ENCODE data around the gene DCLK1. TPM values are rescaled to one million over a fixed set of nuclear protein-coding genes. Genes with fewer than 3 reads are reported as not detected.

Gene DCLK1
- total RNA-seq, 4 donors from 2014 or later: 20.5 to 40.1 (median 28.7) TPM

- WGBS: 86% methylated on average over 6 of the region's 6 CpGs
- Histone ChIP-seq H3K4me1 (peaks cover 0 to 16% (median 14%) of the 10 kb centered on the region in 4 donors), H3K27me3 (no peaks in the 10 kb centered on the region), H3K27ac (replicated peaks in 1 of 4) (no peak overlapping the region), H3K36me3 (no peaks in the 10 kb centered on the region), H3K4me3 (no peak overlapping the region), H3K9me3 (no peaks in the 10 kb centered on the region)
- DNase-seq (ENCODE audit: extremely low spot score): peak; percentile 42
- intact Hi-C loops (cut with DNase I): no loop called here
- TF ChIP-seq EP300 (IDR thresholded peaks at IDR 0.05) (no peak), POLR2A (IDR thresholded peaks at IDR 0.05; ENCODE audit: low read depth) (no peak)
Measured at GRCh38 chr13:35892837-35893814, 238.1 kb downstream of the DCLK1 start.

- H3K27ac ChIP-seq (replicated peaks in 1 of 4): no peak overlapping the region
Measured at GRCh38 chr13:35891507-35892441, 239.4 kb downstream of the DCLK1 start.

GRCh38 chr13:35889560-35889959 is 241.6 kb downstream of the DCLK1 start:
- peaks cover 0 to 20% (median 18%) of the 10 kb centered on the region in 4 donors for H3K4me1 ChIP-seq
- no peaks in the 10 kb centered on the region for H3K27me3 ChIP-seq
- no peak overlapping the region for H3K27ac ChIP-seq (replicated peaks in 1 of 4)
- no peak for DNase-seq (ENCODE audit: extremely low spot score)
- no peaks in the 10 kb centered on the region for H3K9me3 ChIP-seq
- intact Hi-C loops (cut with DNase I): no loop called here
- H3K4me3 ChIP-seq: no peak overlapping the region
- no peaks in the 10 kb centered on the region for H3K36me3 ChIP-seq
- 71% methylated on average over 2 of the region's 2 CpGs for WGBS
- TF ChIP-seq CTCF (IDR thresholded peaks at IDR 0.05): no peak
- TF ChIP-seq POLR2A (IDR thresholded peaks at IDR 0.05; ENCODE audit: low read depth): no peak
- no peak for TF ChIP-seq POLR2AphosphoS5 (IDR thresholded peaks at IDR 0.05)
- no peak for TF ChIP-seq EP300 (IDR thresholded peaks at IDR 0.05)

More at GRCh38 chr13:35891507-35892441, 239.4 kb downstream of the DCLK1 start:
- 81% methylated on average over 12 of the region's 12 CpGs for WGBS
- H3K9me3 ChIP-seq: no peaks in the 10 kb centered on the region
- H3K27me3 ChIP-seq: no peaks in the 10 kb centered on the region
- H3K36me3 ChIP-seq: no peaks in the 10 kb centered on the region
- H3K4me1 ChIP-seq: peaks cover 0 to 19% (median 17%) of the 10 kb centered on the region in 4 donors
- H3K4me3 ChIP-seq: no peak overlapping the region
- TF ChIP-seq POLR2A (IDR thresholded peaks at IDR 0.05; ENCODE audit: low read depth) (no peak), CTCF (IDR thresholded peaks at IDR 0.05) (no peak), POLR2AphosphoS5 (IDR thresholded peaks at IDR 0.05) (no peak), EP300 (IDR thresholded peaks at IDR 0.05) (no peak)
- intact Hi-C loops (cut with DNase I): no loop called here
- DNase-seq (ENCODE audit: extremely low spot score): no peak

GRCh38 chr13:35888981-35889380 is 242.2 kb downstream of the DCLK1 start:
- Histone ChIP-seq H3K9me3 (no peaks in the 10 kb centered on the region), H3K27me3 (no peaks in the 10 kb centered on the region), H3K36me3 (no peaks in the 10 kb centered on the region), H3K4me3 (no peak overlapping the region), H3K27ac (replicated peaks in 1 of 4) (no peak overlapping the region), H3K4me1 (peaks cover 0 to 20% (median 18%) of the 10 kb centered on the region in 4 donors)
- DNase-seq (ENCODE audit: extremely low spot score): no peak
- intact Hi-C loops (cut with DNase I): no loop called here
- TF ChIP-seq POLR2A (IDR thresholded peaks at IDR 0.05; ENCODE audit: low read depth) (no peak), EP300 (IDR thresholded peaks at IDR 0.05) (no peak), CTCF (IDR thresholded peaks at IDR 0.05) (no peak), POLR2AphosphoS5 (IDR thresholded peaks at IDR 0.05) (no peak)
- 34% methylated on average over 2 of the region's 2 CpGs for WGBS

Measured in esophagus muscularis mucosa (tissue), 4 donors.